IMR-90 (cell line): Measurements from ENCODE around the gene ATP2C2. TPM values are rescaled to one million over a fixed set of nuclear protein-coding genes. Genes with fewer than 3 reads are reported as not detected.

Experiments
- ATAC-seq: fragments of 200-7000 bp; cut with Tn5 transposase; 2 replicates; pipeline ENCODE4 v1.9.1; 2020; ENCODE audit warnings: low read depth, mild to moderate bottlenecking, moderate library complexity
- BruUV-seq: library from RNA; stranded (reverse); fragments of 400-500 nt; replicated peaks from 2 replicates; lab custom pipeline; 2021; lab: Mats Ljungman, UMichigan
- CTCF ChIA-PET: fragments of 300-600 bp; formaldehyde crosslinking; extraction: SDS; loops from one replicate; lab custom pipeline; 2021; ENCODE audit warnings: antibody characterized with exemption; lab: Yijun Ruan, JAX
- POLR2A ChIA-PET: fragments of 300-600 bp; sonication (Branson Sonifier 250); formaldehyde crosslinking; loops from one replicate; lab custom pipeline; 2022; ENCODE audit warnings: antibody characterized with exemption; ENCODE audit not compliant: unreplicated experiment; lab: Charles Lee
- DNase-seq: peaks from one replicate; pipeline ENCODE4 v3.0.0; 2013
- H2AFZ ChIP-seq: replicated peaks from 2 replicates; pipeline ENCODE3; 2013; ENCODE audit warnings: low read length, mild to moderate bottlenecking; ENCODE audit not compliant: poor library complexity
- H2AK5ac ChIP-seq: 2 replicates; pipeline ENCODE4 v1.6.1; 2013; ENCODE audit warnings: low read depth, low read length, inconsistent platforms
- H2AK9ac ChIP-seq: replicated peaks from 2 replicates; pipeline ENCODE3; 2013; ENCODE audit warnings: mild to moderate bottlenecking, low read depth, low read length, moderate library complexity; ENCODE audit not compliant: poor library complexity
- H2BK120ac ChIP-seq: 2 replicates; pipeline ENCODE4 v1.6.1; 2013; ENCODE audit warnings: low read depth, low read length, inconsistent platforms
- H2BK15ac ChIP-seq: 3 replicates; pipeline ENCODE4 v1.6.1; 2013; ENCODE audit warnings: low read depth, low read length, inconsistent platforms
- H2BK20ac ChIP-seq: 2 replicates; pipeline ENCODE4 v1.6.1; 2013; ENCODE audit warnings: low read depth, mild to moderate bottlenecking, inconsistent platforms, low read length, moderate library complexity
- H2BK5ac ChIP-seq: 2 replicates; pipeline ENCODE4 v1.6.1; 2013; ENCODE audit warnings: mild to moderate bottlenecking, low read depth, low read length, inconsistent platforms; ENCODE audit not compliant: poor library complexity, severe bottlenecking
- H3K14ac ChIP-seq: replicated peaks from 2 replicates; pipeline ENCODE4 v1.6.1; 2013; ENCODE audit warnings: low read depth, low read length, inconsistent platforms
- H3K18ac ChIP-seq: 2 replicates; pipeline ENCODE4 v1.6.1; 2013; ENCODE audit warnings: low read depth, low read length, control low read depth
- H3K23ac ChIP-seq: 2 replicates; pipeline ENCODE4 v1.6.1; 2013; ENCODE audit warnings: low read depth, low read length, inconsistent platforms
- H3K27ac ChIP-seq: 2 replicates; pipeline ENCODE4 v1.5.1; 2013; ENCODE audit warnings: mild to moderate bottlenecking, control low read depth, low read length; ENCODE audit not compliant: insufficient read depth
- H3K27me3 ChIP-seq: 2 replicates; pipeline ENCODE4 v1.6.1; 2013; ENCODE audit warnings: low read length; ENCODE audit not compliant: control insufficient read depth, insufficient read depth
- H3K36me3 ChIP-seq: 2 replicates; pipeline ENCODE4 v1.6.1; 2013; ENCODE audit warnings: low read length, mixed read lengths; ENCODE audit not compliant: control insufficient read depth, insufficient read depth
- H3K4ac ChIP-seq: 2 replicates; pipeline ENCODE4 v1.6.1; 2013; ENCODE audit warnings: low read depth, low read length, inconsistent platforms
- H3K4me1 ChIP-seq: 2 replicates; pipeline ENCODE4 v1.6.1; 2013; ENCODE audit warnings: low read length, mixed read lengths; ENCODE audit not compliant: control insufficient read depth, insufficient read depth
- H3K4me2 ChIP-seq: 2 replicates; pipeline ENCODE4 v1.6.1; 2013; ENCODE audit warnings: low read depth, mild to moderate bottlenecking, control low read depth, low read length, moderate library complexity
- H3K4me3 ChIP-seq: 2 replicates; pipeline ENCODE4 v1.5.1; 2013; ENCODE audit warnings: low read depth, mild to moderate bottlenecking, control low read depth, low read length, moderate library complexity; ENCODE audit not compliant: insufficient read depth
- H3K56ac ChIP-seq: 2 replicates; pipeline ENCODE4 v1.6.1; 2013; ENCODE audit warnings: low read length, inconsistent platforms; ENCODE audit not compliant: insufficient read depth; ENCODE audit errors: extremely low read depth
- H3K79me1 ChIP-seq, 2 experiments: 2 replicates each; pipeline ENCODE4 v1.6.1; 2013; ENCODE audit warnings: low read length in 2 of 2, inconsistent platforms in 1 of 2, low read depth in 1 of 2
- H3K9ac ChIP-seq: 2 replicates; pipeline ENCODE4 v1.6.1; 2013; ENCODE audit warnings: low read depth, low read length, control low read depth
- H3K9me1 ChIP-seq: 2 replicates; pipeline ENCODE4 v1.6.1; 2013; ENCODE audit warnings: low read length, inconsistent platforms; ENCODE audit not compliant: insufficient read depth
- H3K9me3 ChIP-seq: 2 replicates; pipeline ENCODE4 v1.6.1; 2013; ENCODE audit warnings: low read length; ENCODE audit not compliant: control insufficient read depth, insufficient read depth
- H4K20me1 ChIP-seq: 2 replicates; pipeline ENCODE4 v1.6.1; 2013; ENCODE audit warnings: low read length, inconsistent platforms; ENCODE audit not compliant: insufficient read depth
- H4K5ac ChIP-seq: 2 replicates; pipeline ENCODE4 v1.6.1; 2013; ENCODE audit warnings: mild to moderate bottlenecking, low read depth, low read length, control low read depth
- H4K8ac ChIP-seq, 2 experiments: 2 replicates each; pipeline ENCODE4 v1.6.1; 2013; ENCODE audit warnings: low read depth in 2 of 2, low read length in 2 of 2, control low read depth in 1 of 2, inconsistent platforms in 1 of 2
- H4K91ac ChIP-seq: 2 replicates; pipeline ENCODE4 v1.6.1; 2013; ENCODE audit warnings: low read depth, low read length, inconsistent platforms; ENCODE audit not compliant: insufficient read depth
- BHLHE40 ChIP-seq: fragments of 150-350 bp; IDR thresholded peaks from 2 replicates; pipeline ENCODE4 v1.6.1; 2016; ENCODE audit warnings: mild to moderate bottlenecking, low read depth, low read length
- MAFK ChIP-seq: IDR thresholded peaks from 2 replicates; pipeline ENCODE4 v1.6.1; 2012; ENCODE audit warnings: low read depth, low read length, improper control_type of control experiment
- MAZ ChIP-seq: IDR thresholded peaks from 2 replicates; pipeline ENCODE4 v1.6.1; 2012; ENCODE audit warnings: low read depth, mild to moderate bottlenecking, low read length, improper control_type of control experiment, moderate library complexity, borderline replicate concordance
- NFE2L2 ChIP-seq: fragments of 150-350 bp; IDR thresholded peaks from 2 replicates; pipeline ENCODE4 v1.6.1; 2016; ENCODE audit warnings: low read depth, mild to moderate bottlenecking, low read length
- RAD21 ChIP-seq: IDR thresholded peaks from 2 replicates; pipeline ENCODE4 v1.6.1; 2012; ENCODE audit warnings: low read length, improper control_type of control experiment
- RCOR1 ChIP-seq: IDR thresholded peaks from 2 replicates; pipeline ENCODE4 v1.6.1; 2012; ENCODE audit warnings: mild to moderate bottlenecking, low read length, improper control_type of control experiment; ENCODE audit not compliant: insufficient replicate concordance
- RFX5 ChIP-seq: IDR thresholded peaks from 2 replicates; pipeline ENCODE4 v1.8.0; 2012; ENCODE audit warnings: low read depth, mild to moderate bottlenecking, low read length, moderate library complexity
- SMC3 ChIP-seq: fragments of 150-350 bp; IDR thresholded peaks from 2 replicates; pipeline ENCODE4 v1.6.1; 2016; ENCODE audit warnings: low read depth, mild to moderate bottlenecking, antibody characterized with exemption, low read length, moderate library complexity
- WGBS, 2 experiments: methylation state at CpG; one replicate each; pipeline versions ENCODE4 v1.1.5 to v1.1.7; 2013; ENCODE audit warnings: missing lambda C conversion rate in 2 of 2; ENCODE audit not compliant: insufficient read length in 1 of 2; ENCODE audit errors: extremely low coverage in 2 of 2; 5-methylcytosine and 5-hydroxymethylcytosine counted together
- dilution Hi-C: fragments of 300-500 bp; cut with HindIII; formaldehyde crosslinking; loops from one replicate; pipeline ENCODE4 v1.14.3; 2018; ENCODE audit warnings: low sequenced_read_pairs; ENCODE audit not compliant: unreplicated experiment
- in situ Hi-C: fragments of 300-500 bp; cut with MboI; formaldehyde crosslinking; loops from 3 replicates; pipeline ENCODE4 v1.14.3; 2019; ENCODE audit warnings: low sequenced_read_pairs, inconsistent platforms, mixed read lengths
- intact Hi-C: fragments of 100-400 bp; cut with micrococcal nuclease; formaldehyde crosslinking; loops from 2 replicates; pipeline ENCODE4 v1.10.0; 2022
- polyA plus RNA-seq, 3 experiments: library from polyadenylated mRNA; depleted of rRNA; stranded (reverse); fragments of >200 nt; gene quantifications; 2 replicates each; pipeline ENCODE4 v1.2.3, GENCODE V29; 2012; ENCODE audit warnings: low replicate concordance in 1 of 3
- total RNA-seq: library from RNA; depleted of rRNA; stranded (reverse); fragments of >200 nt; gene quantifications from 2 replicates; pipeline ENCODE4 v1.2.3, GENCODE V29; 2012
- TF ChIP-seq, protein P1 (sequence below): fragments of 150-350 bp; IDR thresholded peaks from 2 replicates; pipeline ENCODE4 v1.6.1; 2016; ENCODE audit warnings: low read depth, mild to moderate bottlenecking, low read length, moderate library complexity, borderline replicate concordance
- TF ChIP-seq, protein P2 (sequence below): conservative IDR thresholded peaks from 2 replicates; pipeline ENCODE4 v1.5.1; 2012; ENCODE audit warnings: mild to moderate bottlenecking, low read depth, low read length, improper control_type of control experiment

The ATP2C2 gene
- total and polyA plus RNA-seq, 2 of the 4 experiments (the other 2 are of a cell fraction) = not detected

DNA sequence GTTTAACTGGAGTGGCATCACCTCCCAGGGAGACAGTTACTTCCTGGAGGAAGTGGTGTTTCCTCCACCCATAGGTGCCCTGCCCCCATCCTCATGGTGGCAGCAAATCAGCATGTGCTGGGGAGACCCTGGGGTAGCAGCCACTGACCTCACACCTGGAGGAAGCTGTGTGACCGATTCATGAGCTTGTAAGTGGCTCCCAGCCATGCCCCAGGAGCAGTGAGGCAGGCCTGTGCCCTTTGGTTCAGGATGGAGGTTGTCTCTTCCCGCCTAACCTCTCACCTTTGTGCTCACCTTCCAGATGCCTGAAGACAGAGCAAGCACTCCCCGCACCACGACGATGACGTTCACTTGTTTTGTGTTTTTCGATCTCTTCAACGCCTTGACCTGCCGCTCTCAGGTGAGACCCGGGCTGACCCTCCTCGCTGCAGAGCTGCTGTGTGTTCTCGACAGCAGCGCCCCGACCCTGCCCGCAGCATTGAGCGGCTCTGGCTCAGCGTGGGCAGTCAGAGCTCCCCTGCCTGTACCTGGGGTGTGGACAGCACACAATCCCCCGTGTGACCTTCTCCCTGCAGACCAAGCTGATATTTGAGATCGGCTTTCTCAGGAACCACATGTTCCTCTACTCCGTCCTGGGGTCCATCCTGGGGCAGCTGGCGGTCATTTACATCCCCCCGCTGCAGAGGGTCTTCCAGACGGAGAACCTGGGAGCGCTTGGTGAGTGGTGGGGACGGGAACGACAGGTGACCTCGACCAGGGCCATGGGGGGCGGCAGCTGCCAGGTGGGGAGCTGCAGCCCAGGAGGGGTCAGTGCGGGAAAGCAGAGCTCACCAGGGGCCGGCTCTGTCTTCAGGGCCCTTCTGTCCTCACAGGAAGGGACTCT lies 93.3 kb downstream of the ATP2C2 start:
- Histone ChIP-seq H3K27me3 (no peaks in the 10 kb centered on the region), H3K4ac (no peak overlapping the region), H3K4me2 (no peak overlapping the region), H2AK9ac (no peak overlapping the region), H3K9ac (no peak overlapping the region), H3K4me1 (no peaks in the 10 kb centered on the region), H3K27ac (no peak overlapping the region), H2BK120ac (no peak overlapping the region), H4K20me1 (no peaks in the 10 kb centered on the region), H4K8ac (no peak overlapping the region), H4K91ac (no peak overlapping the region), H3K23ac (no peak overlapping the region), H3K18ac (no peak overlapping the region), H3K9me1 (0 out of 2 replicates have a peak, but pooled peaks cover 6% of the 10 kb centered on the region), H3K79me1 (peaks cover 12 to 35% of the 10 kb centered on the region in 2 experiments), H4K5ac (no peak overlapping the region), H3K4me3 (no peak overlapping the region), H2BK15ac (no peak overlapping the region), H3K56ac (no peak overlapping the region), H2AK5ac (no peak overlapping the region), H3K14ac (no peak overlapping the region), H2AFZ (no peak overlapping the region), H3K36me3 (peaks cover 32% of the 10 kb centered on the region), H3K9me3 (no peaks in the 10 kb centered on the region; the same call in 1 of the 2 replicates), H2BK5ac (no peak overlapping the region), H2BK20ac (no peak overlapping the region)
- ChIA-PET CTCF (no interaction called here), POLR2A (no interaction called here)
- DNase-seq (no peak), ATAC-seq (no peak; the same call in 1 of the 2 replicates)
- WGBS, 2 experiments = 89% methylated on average over 22 of the region's 30 CpGs; no CpG with 5 or more reads in 1 of the 2 experiments
- in situ Hi-C loops = no loop called here
- dilution Hi-C loops = no loop called here
- BruUV-seq = no TSS peak
- TF ChIP-seq MAFK (no peak), SMC3 (no peak), BHLHE40 (no peak), RFX5 (no peak), RAD21 (no peak), NFE2L2 (no peak), RCOR1 (no peak), MAZ (no peak)
- TF ChIP-seq, protein P1, sequence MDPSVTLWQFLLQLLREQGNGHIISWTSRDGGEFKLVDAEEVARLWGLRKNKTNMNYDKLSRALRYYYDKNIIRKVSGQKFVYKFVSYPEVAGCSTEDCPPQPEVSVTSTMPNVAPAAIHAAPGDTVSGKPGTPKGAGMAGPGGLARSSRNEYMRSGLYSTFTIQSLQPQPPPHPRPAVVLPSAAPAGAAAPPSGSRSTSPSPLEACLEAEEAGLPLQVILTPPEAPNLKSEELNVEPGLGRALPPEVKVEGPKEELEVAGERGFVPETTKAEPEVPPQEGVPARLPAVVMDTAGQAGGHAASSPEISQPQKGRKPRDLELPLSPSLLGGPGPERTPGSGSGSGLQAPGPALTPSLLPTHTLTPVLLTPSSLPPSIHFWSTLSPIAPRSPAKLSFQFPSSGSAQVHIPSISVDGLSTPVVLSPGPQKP = no peak
- TF ChIP-seq, protein P2, sequence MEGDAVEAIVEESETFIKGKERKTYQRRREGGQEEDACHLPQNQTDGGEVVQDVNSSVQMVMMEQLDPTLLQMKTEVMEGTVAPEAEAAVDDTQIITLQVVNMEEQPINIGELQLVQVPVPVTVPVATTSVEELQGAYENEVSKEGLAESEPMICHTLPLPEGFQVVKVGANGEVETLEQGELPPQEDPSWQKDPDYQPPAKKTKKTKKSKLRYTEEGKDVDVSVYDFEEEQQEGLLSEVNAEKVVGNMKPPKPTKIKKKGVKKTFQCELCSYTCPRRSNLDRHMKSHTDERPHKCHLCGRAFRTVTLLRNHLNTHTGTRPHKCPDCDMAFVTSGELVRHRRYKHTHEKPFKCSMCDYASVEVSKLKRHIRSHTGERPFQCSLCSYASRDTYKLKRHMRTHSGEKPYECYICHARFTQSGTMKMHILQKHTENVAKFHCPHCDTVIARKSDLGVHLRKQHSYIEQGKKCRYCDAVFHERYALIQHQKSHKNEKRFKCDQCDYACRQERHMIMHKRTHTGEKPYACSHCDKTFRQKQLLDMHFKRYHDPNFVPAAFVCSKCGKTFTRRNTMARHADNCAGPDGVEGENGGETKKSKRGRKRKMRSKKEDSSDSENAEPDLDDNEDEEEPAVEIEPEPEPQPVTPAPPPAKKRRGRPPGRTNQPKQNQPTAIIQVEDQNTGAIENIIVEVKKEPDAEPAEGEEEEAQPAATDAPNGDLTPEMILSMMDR = no peak
- intact Hi-C loops = no loop called here
